Neural progenitor cell (in vitro differentiated cells): ENCODE data around the gene AIF1. TPM values are rescaled to one million over a fixed set of nuclear protein-coding genes. Genes with fewer than 3 reads are reported as not detected.

Source experiments
- DNase-seq: peaks from one replicate; pipeline ENCODE4 v3.0.0-alpha.2; 2016; ENCODE audit warnings: low spot score
- H2AFZ ChIP-seq: fragments of 200-600 bp; sonication (generic); replicated peaks from 2 replicates; pipeline ENCODE4 v1.6.1; 2016; ENCODE audit warnings: antibody characterized with exemption
- H3F3A ChIP-seq: fragments of 200-600 bp; sonication (generic); 2 replicates; pipeline ENCODE4 v1.6.1; 2016; ENCODE audit warnings: antibody characterized with exemption, low read depth
- H3K27ac ChIP-seq: fragments of 200-600 bp; sonication (generic); 2 replicates; pipeline ENCODE4 v1.5.1; 2016; ENCODE audit warnings: mild to moderate bottlenecking
- H3K27me3 ChIP-seq: fragments of 200-600 bp; sonication (generic); 2 replicates; pipeline ENCODE4 v1.6.1; 2016; ENCODE audit warnings: mild to moderate bottlenecking, moderate library complexity
- H3K36me3 ChIP-seq: fragments of 200-600 bp; sonication (generic); 2 replicates; pipeline ENCODE4 v1.5.1; 2016
- H3K4me1 ChIP-seq: fragments of 200-600 bp; sonication (generic); 2 replicates; pipeline ENCODE4 v1.6.1; 2016; ENCODE audit warnings: mixed run types
- H3K4me2 ChIP-seq: fragments of 200-600 bp; sonication (generic); 2 replicates; pipeline ENCODE4 v1.6.1; 2016
- H3K4me3 ChIP-seq: fragments of 200-600 bp; sonication (generic); 2 replicates; pipeline ENCODE4 v1.5.1; 2016
- H3K79me2 ChIP-seq: fragments of 200-600 bp; sonication (generic); 2 replicates; pipeline ENCODE4 v1.6.1; 2016; ENCODE audit warnings: low read depth
- H3K9ac ChIP-seq: fragments of 200-600 bp; sonication (generic); 2 replicates; pipeline ENCODE4 v1.6.1; 2016
- H3K9me3 ChIP-seq: fragments of 200-600 bp; sonication (generic); 2 replicates; pipeline ENCODE4 v1.5.1; 2016; ENCODE audit warnings: low read depth
- H4K20me1 ChIP-seq: fragments of 200-600 bp; sonication (generic); 2 replicates; pipeline ENCODE4 v1.6.1; 2016; ENCODE audit warnings: low read depth
- H3K27ac Mint-ChIP-seq: 3 replicates; pipeline ENCODE4 v1.8.0; 2021; ENCODE audit warnings: mixed read lengths
- H3K27me3 Mint-ChIP-seq: 2 replicates; pipeline ENCODE4 v1.8.0; 2022; ENCODE audit warnings: low read depth, mild to moderate bottlenecking, inconsistent platforms, moderate library complexity, mixed read lengths; ENCODE audit not compliant: insufficient read depth
- H3K36me3 Mint-ChIP-seq: 3 replicates; pipeline ENCODE4 v1.8.0; 2021; ENCODE audit warnings: mixed read lengths
- H3K4me1 Mint-ChIP-seq: 3 replicates; pipeline ENCODE4 v1.8.0; 2021; ENCODE audit warnings: mixed read lengths
- H3K4me3 Mint-ChIP-seq: 3 replicates; pipeline ENCODE4 v1.8.0; 2021; ENCODE audit warnings: mild to moderate bottlenecking, moderate library complexity, mixed read lengths
- H3K9me3 Mint-ChIP-seq: 3 replicates; pipeline ENCODE4 v1.8.0; 2020; ENCODE audit warnings: mixed read lengths
- EZH2 ChIP-seq: fragments of 200-600 bp; sonication (generic); IDR thresholded peaks from 2 replicates; pipeline ENCODE4 v1.6.1; 2017; ENCODE audit warnings: antibody characterized with exemption, mild to moderate bottlenecking, moderate library complexity
- EZH2phosphoT487 ChIP-seq: fragments of 200-600 bp; sonication (generic); IDR thresholded peaks from 2 replicates; pipeline ENCODE4 v1.6.1; 2017; ENCODE audit warnings: antibody characterized with exemption
- total RNA-seq: library from RNA; depleted of rRNA; stranded (reverse); fragments of >200 nt; gene quantifications from 2 replicates; pipeline ENCODE4 v1.2.3, GENCODE V29; 2015; ENCODE audit warnings: low replicate concordance
- TF ChIP-seq, protein P1 (sequence below): fragments of 200-600 bp; sonication (generic); IDR thresholded peaks from 2 replicates; pipeline ENCODE4 v1.5.1; 2017; ENCODE audit warnings: antibody characterized with exemption, mild to moderate bottlenecking

The AIF1 gene
- total RNA-seq, 1 donor from 2014 or later: not detected

DNA sequence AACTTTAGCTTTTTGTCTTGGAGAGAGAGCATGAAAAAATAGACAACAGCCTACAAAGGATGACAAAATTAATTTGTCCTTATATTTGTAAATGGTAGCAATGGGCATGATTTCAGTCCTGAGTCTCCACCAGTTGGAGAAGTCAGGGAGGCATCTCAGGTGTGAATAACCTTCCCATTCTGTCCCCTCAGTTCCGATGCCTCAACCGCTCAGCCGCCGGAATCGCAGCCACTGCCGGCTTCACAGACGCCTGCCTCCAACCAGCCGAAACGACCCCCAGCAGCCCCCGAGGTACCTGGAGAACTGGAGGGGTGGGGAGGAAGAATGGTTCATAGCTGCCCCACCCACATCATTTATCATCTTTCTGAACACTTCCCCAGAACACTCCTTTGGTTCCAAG is 9.0 kb downstream of the AIF1 start:
- peaks cover 53% of the 10 kb centered on the region for H3K36me3 Mint-ChIP-seq
- Histone ChIP-seq H3K9me3 (no peaks in the 10 kb centered on the region), H3K79me2 (peaks cover 89% of the 10 kb centered on the region), H4K20me1 (peaks cover 66% of the 10 kb centered on the region), H3K4me3 (no peak overlapping the region), H3K4me2 (no peak overlapping the region), H3K27me3 (no peaks in the 10 kb centered on the region), H3K36me3 (peaks cover 37% of the 10 kb centered on the region), H3K27ac (no peak overlapping the region), H3F3A (peaks cover 59% of the 10 kb centered on the region), H3K9ac (no peak overlapping the region), H2AFZ (no peak overlapping the region), H3K4me1 (peaks cover 11% of the 10 kb centered on the region)
- H3K4me3 Mint-ChIP-seq: peak overlapping the region; percentile 14
- TF ChIP-seq EZH2: no peak
- TF ChIP-seq EZH2phosphoT487: no peak
- TF ChIP-seq, protein P1, sequence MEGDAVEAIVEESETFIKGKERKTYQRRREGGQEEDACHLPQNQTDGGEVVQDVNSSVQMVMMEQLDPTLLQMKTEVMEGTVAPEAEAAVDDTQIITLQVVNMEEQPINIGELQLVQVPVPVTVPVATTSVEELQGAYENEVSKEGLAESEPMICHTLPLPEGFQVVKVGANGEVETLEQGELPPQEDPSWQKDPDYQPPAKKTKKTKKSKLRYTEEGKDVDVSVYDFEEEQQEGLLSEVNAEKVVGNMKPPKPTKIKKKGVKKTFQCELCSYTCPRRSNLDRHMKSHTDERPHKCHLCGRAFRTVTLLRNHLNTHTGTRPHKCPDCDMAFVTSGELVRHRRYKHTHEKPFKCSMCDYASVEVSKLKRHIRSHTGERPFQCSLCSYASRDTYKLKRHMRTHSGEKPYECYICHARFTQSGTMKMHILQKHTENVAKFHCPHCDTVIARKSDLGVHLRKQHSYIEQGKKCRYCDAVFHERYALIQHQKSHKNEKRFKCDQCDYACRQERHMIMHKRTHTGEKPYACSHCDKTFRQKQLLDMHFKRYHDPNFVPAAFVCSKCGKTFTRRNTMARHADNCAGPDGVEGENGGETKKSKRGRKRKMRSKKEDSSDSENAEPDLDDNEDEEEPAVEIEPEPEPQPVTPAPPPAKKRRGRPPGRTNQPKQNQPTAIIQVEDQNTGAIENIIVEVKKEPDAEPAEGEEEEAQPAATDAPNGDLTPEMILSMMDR: no peak
- DNase-seq: no peak
- H3K4me1 Mint-ChIP-seq: peaks cover 18% of the 10 kb centered on the region
- peaks cover 7% of the 10 kb centered on the region for H3K27me3 Mint-ChIP-seq
- H3K27ac Mint-ChIP-seq: no peak overlapping the region
- H3K9me3 Mint-ChIP-seq: no peaks in the 10 kb centered on the region

DNA sequence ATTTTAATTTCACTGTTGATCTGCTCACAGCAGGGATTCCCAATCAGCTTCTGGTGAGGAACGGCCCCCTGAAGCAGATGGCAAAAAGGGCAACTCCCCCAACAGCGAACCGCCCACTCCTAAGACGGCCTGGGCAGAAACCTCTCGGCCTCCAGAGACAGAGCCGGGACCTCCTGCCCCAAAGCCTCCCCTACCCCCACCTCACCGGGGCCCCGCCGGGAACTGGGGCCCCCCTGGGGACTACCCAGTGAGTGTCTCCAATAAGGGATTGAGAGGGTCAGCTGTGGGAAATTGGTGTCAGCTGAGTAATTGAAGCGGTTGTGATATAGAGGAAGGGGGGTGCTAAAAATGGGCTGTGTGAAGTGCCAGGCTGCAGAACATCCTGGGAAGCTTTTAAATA is 11.9 kb downstream of the AIF1 start:
- H3K9me3 ChIP-seq: no peaks in the 10 kb centered on the region
- Mint-ChIP-seq H3K4me1 (peaks cover 10% of the 10 kb centered on the region), H3K9me3 (no peaks in the 10 kb centered on the region), H3K4me3 (no peak overlapping the region), H3K27ac (no peak overlapping the region), H3K36me3 (peaks cover 72% of the 10 kb centered on the region), H3K27me3 (peaks cover 13% of the 10 kb centered on the region)
- H4K20me1 ChIP-seq: peaks cover 91% of the 10 kb centered on the region
- no peak overlapping the region for H3K27ac ChIP-seq
- H3F3A ChIP-seq: peaks cover 55% of the 10 kb centered on the region
- H3K4me3 ChIP-seq: no peak overlapping the region
- peaks cover 39% of the 10 kb centered on the region for H3K36me3 ChIP-seq
- no peak for DNase-seq
- H3K4me2 ChIP-seq: no peak overlapping the region
- H3K9ac ChIP-seq: no peak overlapping the region
- peaks cover 82% of the 10 kb centered on the region for H3K79me2 ChIP-seq
- peaks cover 11% of the 10 kb centered on the region for H3K4me1 ChIP-seq
- H3K27me3 ChIP-seq: no peaks in the 10 kb centered on the region
- TF ChIP-seq EZH2phosphoT487 (no peak), EZH2 (no peak)
- TF ChIP-seq, protein P1: no peak
- H2AFZ ChIP-seq: no peak overlapping the region

DNA sequence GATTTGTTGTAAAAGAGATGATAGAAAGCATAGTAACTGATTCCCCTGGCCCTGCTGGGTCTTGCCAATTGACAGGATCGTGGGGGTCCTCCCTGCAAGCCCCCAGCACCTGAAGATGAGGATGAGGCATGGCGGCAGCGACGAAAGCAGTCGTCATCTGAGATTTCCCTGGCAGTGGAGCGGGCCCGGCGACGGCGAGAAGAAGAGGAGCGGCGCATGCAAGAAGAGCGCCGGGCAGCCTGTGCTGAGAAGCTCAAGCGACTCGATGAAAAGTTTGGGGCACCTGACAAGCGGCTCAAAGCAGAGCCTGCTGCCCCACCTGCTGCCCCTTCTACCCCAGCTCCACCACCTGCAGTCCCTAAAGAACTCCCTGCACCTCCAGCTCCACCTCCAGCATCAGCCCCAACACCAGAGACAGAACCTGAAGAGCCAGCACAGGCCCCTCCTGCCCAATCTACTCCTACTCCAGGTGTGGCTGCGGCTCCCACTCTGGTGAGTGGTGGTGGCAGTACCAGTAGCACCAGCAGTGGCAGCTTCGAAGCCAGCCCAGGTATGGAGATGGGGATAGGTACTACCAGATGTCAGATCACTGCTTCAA is 12.8 kb downstream of the AIF1 start:
- DNase-seq: no peak
- no peaks in the 10 kb centered on the region for H3K9me3 Mint-ChIP-seq
- H3K4me1 ChIP-seq: peaks cover 3% of the 10 kb centered on the region
- TF ChIP-seq EZH2: no peak
- TF ChIP-seq EZH2phosphoT487: no peak
- TF ChIP-seq, protein P1: no peak
- peaks cover 82% of the 10 kb centered on the region for H3K79me2 ChIP-seq
- no peak overlapping the region for H3K9ac ChIP-seq
- H3K4me2 ChIP-seq: no peak overlapping the region
- H3K27me3 ChIP-seq: no peaks in the 10 kb centered on the region
- H3K27ac ChIP-seq: no peak overlapping the region
- H3K27ac Mint-ChIP-seq: no peak overlapping the region
- peak overlapping the region; percentile 11 for H3K4me3 Mint-ChIP-seq
- peaks cover 13% of the 10 kb centered on the region for H3K27me3 Mint-ChIP-seq
- H3K36me3 ChIP-seq: peaks cover 36% of the 10 kb centered on the region
- H4K20me1 ChIP-seq: peaks cover 91% of the 10 kb centered on the region
- no peaks in the 10 kb centered on the region for H3K9me3 ChIP-seq
- H2AFZ ChIP-seq: no peak overlapping the region
- no peak overlapping the region for H3K4me3 ChIP-seq
- peaks cover 55% of the 10 kb centered on the region for H3F3A ChIP-seq
- peaks cover 65% of the 10 kb centered on the region for H3K36me3 Mint-ChIP-seq
- H3K4me1 Mint-ChIP-seq: peaks cover 2% of the 10 kb centered on the region
